ENCODE data around the gene SPRED3. TPM values are rescaled to one million over a fixed set of nuclear protein-coding genes. Genes with fewer than 3 reads are reported as not detected.

Gene SPRED3
- total RNA-seq, 1 donor from 2014 or later, result 7.0 TPM

- no peak for TF ChIP-seq CTCF (IDR thresholded peaks at IDR 0.05; ENCODE audit: unreplicated experiment)
- H3K27me3 Mint-ChIP-seq (ENCODE audit: low read depth), result peaks cover 22% of the 10 kb centered on the region
- peaks cover 2% of the 10 kb centered on the region for H3K4me1 Mint-ChIP-seq
- H3K9me3 Mint-ChIP-seq, result peaks cover 14% of the 10 kb centered on the region
- H3K4me3 Mint-ChIP-seq, result no peak overlapping the region
- DNase-seq (ENCODE audit: low spot score in 2 of 2, unreplicated experiment in 2 of 2), result no peak
- no peak overlapping the region for H3K27ac Mint-ChIP-seq
- H3K36me3 Mint-ChIP-seq, result peaks cover 25% of the 10 kb centered on the region
Measured at GRCh38 chr19:38395381-38396114, 7.1 kb downstream of the SPRED3 start.

- Mint-ChIP-seq H3K27me3 (ENCODE audit: low read depth) (peaks cover 16% of the 10 kb centered on the region), H3K4me3 (no peak overlapping the region), H3K27ac (no peak overlapping the region), H3K9me3 (peaks cover 11% of the 10 kb centered on the region), H3K4me1 (peaks cover 2% of the 10 kb centered on the region), H3K36me3 (peaks cover 16% of the 10 kb centered on the region)
- DNase-seq (ENCODE audit: low spot score in 2 of 2, unreplicated experiment in 2 of 2), result no peak
- TF ChIP-seq CTCF (IDR thresholded peaks at IDR 0.05; ENCODE audit: unreplicated experiment), result no peak
Measured at GRCh38 chr19:38399081-38399480, 10.6 kb downstream of the SPRED3 start.

GRCh38 chr19:38399537-38399936 lies 11.0 kb downstream of the SPRED3 start:
- Mint-ChIP-seq H3K4me1 (peaks cover 2% of the 10 kb centered on the region), H3K27ac (no peak overlapping the region), H3K27me3 (ENCODE audit: low read depth) (peaks cover 15% of the 10 kb centered on the region), H3K36me3 (peaks cover 13% of the 10 kb centered on the region), H3K4me3 (no peak overlapping the region), H3K9me3 (peaks cover 11% of the 10 kb centered on the region)
- TF ChIP-seq CTCF (IDR thresholded peaks at IDR 0.05; ENCODE audit: unreplicated experiment), result no peak
- no peak for DNase-seq (ENCODE audit: low spot score in 2 of 2, unreplicated experiment in 2 of 2)

- peaks cover 15% of the 10 kb centered on the region for H3K27me3 Mint-ChIP-seq (ENCODE audit: low read depth)
- peaks cover 8% of the 10 kb centered on the region for H3K36me3 Mint-ChIP-seq
- DNase-seq (ENCODE audit: low spot score in 2 of 2, unreplicated experiment in 2 of 2), result no peak
- peaks cover 2% of the 10 kb centered on the region for H3K4me1 Mint-ChIP-seq
- H3K27ac Mint-ChIP-seq, result no peak overlapping the region
- H3K4me3 Mint-ChIP-seq, result no peak overlapping the region
- TF ChIP-seq CTCF (IDR thresholded peaks at IDR 0.05; ENCODE audit: unreplicated experiment), result no peak
- H3K9me3 Mint-ChIP-seq, result peaks cover 6% of the 10 kb centered on the region
Measured at GRCh38 chr19:38400361-38400760, 11.9 kb downstream of the SPRED3 start.

- DNase-seq (ENCODE audit: low spot score in 2 of 2, unreplicated experiment in 2 of 2), result no peak
- H3K9me3 Mint-ChIP-seq, result peaks cover 6% of the 10 kb centered on the region
- H3K4me3 Mint-ChIP-seq, result no peak overlapping the region
- H3K4me1 Mint-ChIP-seq, result peaks cover 2% of the 10 kb centered on the region
- H3K36me3 Mint-ChIP-seq, result peaks cover 8% of the 10 kb centered on the region
- H3K27ac Mint-ChIP-seq, result no peak overlapping the region
- peaks cover 15% of the 10 kb centered on the region for H3K27me3 Mint-ChIP-seq (ENCODE audit: low read depth)
- TF ChIP-seq CTCF (IDR thresholded peaks at IDR 0.05; ENCODE audit: unreplicated experiment), result no peak
Measured at GRCh38 chr19:38401148-38401547, 12.7 kb downstream of the SPRED3 start.
